22Rv1 (cell line): ENCODE measurements around the gene HOXC13.

Source experiments
- CTCF ChIP-seq: fragments of 450-650 bp; IDR thresholded peaks from 2 replicates; pipeline ENCODE4 v1.5.1; 2017; ENCODE audit warnings: mild to moderate bottlenecking
- ZFX ChIP-seq: fragments of 450-650 bp; IDR thresholded peaks from 2 replicates; pipeline ENCODE4 v1.6.1; 2017; ENCODE audit warnings: antibody characterized with exemption, borderline replicate concordance

- TF ChIP-seq CTCF = no peak
- TF ChIP-seq ZFX = no peak
Observed at GRCh38 chr12:53985692-53985993, 47.0 kb downstream of the HOXC13 start.
